ENCODE data around the gene ADPGK. TPM values are rescaled to one million over a fixed set of nuclear protein-coding genes. Genes with fewer than 3 reads are reported as not detected.

Gene ADPGK
- total RNA-seq = 10 to 100 TPM; 94.5 to 97.5 TPM

DNA sequence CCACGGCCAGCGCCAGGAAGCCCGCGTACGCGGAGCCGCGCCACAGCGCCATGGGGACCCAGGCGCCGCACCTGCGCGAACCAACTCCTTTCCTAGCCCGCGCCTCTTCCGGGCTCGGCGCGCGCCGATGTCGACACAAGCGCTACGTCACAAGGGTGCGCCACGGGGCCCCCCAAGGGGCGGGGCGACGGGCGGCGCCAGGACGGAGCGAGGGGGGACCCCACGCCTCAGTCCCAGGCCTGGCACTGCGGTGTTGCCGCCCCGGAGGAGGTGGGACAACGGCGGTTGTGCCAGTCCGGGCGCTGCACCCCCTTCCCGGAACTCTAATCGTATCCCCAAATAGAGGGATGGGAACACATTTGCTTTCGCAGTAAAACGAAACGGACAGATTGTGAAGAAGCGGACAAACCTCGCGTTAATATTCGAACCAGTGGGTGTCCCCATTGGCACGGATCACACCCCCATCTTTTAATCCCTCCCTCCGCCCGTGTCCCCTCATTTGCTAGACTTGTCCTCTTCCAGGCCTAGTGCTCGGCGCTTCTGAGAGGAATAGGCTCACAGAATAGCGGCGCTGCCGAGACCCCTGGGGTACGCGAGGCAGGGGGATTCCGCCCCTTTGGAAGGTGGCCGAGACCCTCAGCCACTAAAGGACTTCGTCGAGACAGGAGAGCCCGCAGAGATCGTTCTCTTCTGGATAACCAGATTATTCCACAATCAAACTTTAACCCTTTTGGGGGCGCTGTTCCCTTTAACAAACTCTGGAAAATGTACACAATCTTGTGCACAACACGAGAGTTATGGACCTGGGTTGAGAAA, at the start of gene ADPGK:
TSS of gene ADPGK (minus strand) at position 119 of the 816 bp plus-strand sequence. CDS start at position 52, 67 bp downstream.

Other genes with a start within 250 kb of the ADPGK start
- gene GOLGA6B, start 129.1 kb downstream of the ADPGK start, total RNA-seq = not detected
- under 1 TPM; 0.22 to 0.25 TPM for gene HIGD2B, start 97.6 kb downstream of the ADPGK start, total RNA-seq
- 1 to 10 TPM; 8.4 to 9.3 TPM for gene BBS4, start 97.6 kb downstream of the ADPGK start, total RNA-seq

Measured in activated naive CD4-positive, alpha-beta T cell treated with anti-CD3 and anti-CD28 coated beads, Interleukin-2, amount 10 ng/mL, durations not matched to agents 5 hours and 36 hours (primary cell).